Activated T-cell treated with anti-CD3 and anti-CD28 coated beads, Interleukin-2, amount 50 U/mL, for 72 hours (primary cell): ENCODE measurements around the gene RMND5B. TPM values are rescaled to one million over a fixed set of nuclear protein-coding genes. Genes with fewer than 3 reads are reported as not detected.

Source experiments
- ATAC-seq, 2 donors: fragments of 150-1000 bp; cut with Tn5 transposase; replicated peaks in 1 of 2; 2 replicates each; pipeline ENCODE4 v1.10.0; 2021; ENCODE audit warnings: moderate library complexity in 2 of 2, mild to moderate bottlenecking in 1 of 2
- DNase-seq, 2 donors: peaks; one replicate each; pipeline ENCODE4 v3.0.0; 2021 to 2022; ENCODE audit warnings: mixed read lengths in 1 of 2
- H3K27ac Mint-ChIP-seq: one replicate; pipeline ENCODE4 v1.8.0; 2022; ENCODE audit warnings: mild to moderate bottlenecking, moderate library complexity, mixed read lengths
- H3K27me3 Mint-ChIP-seq: one replicate; pipeline ENCODE4 v1.8.0; 2022; ENCODE audit warnings: low read depth, mixed read lengths
- H3K36me3 Mint-ChIP-seq, 2 donors: one replicate each; pipeline ENCODE4 v1.8.0; 2022; ENCODE audit warnings: mixed read lengths in 2 of 2, mild to moderate bottlenecking in 1 of 2; ENCODE audit not compliant: insufficient read depth in 2 of 2
- H3K4me1 Mint-ChIP-seq: one replicate; pipeline ENCODE4 v1.8.0; 2022; ENCODE audit warnings: low read depth, mixed read lengths
- H3K4me3 Mint-ChIP-seq, 2 donors: one replicate each; pipeline ENCODE4 v1.8.0; 2022; ENCODE audit warnings: mild to moderate bottlenecking in 2 of 2, mixed read lengths in 2 of 2, moderate library complexity in 2 of 2
- H3K9me3 Mint-ChIP-seq, 2 donors: one replicate each; pipeline ENCODE4 v1.8.0; 2022; ENCODE audit warnings: mixed read lengths in 2 of 2
- total RNA-seq, 2 donors: library from RNA; stranded (reverse); gene quantifications; one replicate each; pipeline ENCODE4 v1.2.3, GENCODE V29; 2022

The RMND5B gene
- total RNA-seq, 2 donors from 2014 or later, result 21.5 to 24.5 TPM

DNA sequence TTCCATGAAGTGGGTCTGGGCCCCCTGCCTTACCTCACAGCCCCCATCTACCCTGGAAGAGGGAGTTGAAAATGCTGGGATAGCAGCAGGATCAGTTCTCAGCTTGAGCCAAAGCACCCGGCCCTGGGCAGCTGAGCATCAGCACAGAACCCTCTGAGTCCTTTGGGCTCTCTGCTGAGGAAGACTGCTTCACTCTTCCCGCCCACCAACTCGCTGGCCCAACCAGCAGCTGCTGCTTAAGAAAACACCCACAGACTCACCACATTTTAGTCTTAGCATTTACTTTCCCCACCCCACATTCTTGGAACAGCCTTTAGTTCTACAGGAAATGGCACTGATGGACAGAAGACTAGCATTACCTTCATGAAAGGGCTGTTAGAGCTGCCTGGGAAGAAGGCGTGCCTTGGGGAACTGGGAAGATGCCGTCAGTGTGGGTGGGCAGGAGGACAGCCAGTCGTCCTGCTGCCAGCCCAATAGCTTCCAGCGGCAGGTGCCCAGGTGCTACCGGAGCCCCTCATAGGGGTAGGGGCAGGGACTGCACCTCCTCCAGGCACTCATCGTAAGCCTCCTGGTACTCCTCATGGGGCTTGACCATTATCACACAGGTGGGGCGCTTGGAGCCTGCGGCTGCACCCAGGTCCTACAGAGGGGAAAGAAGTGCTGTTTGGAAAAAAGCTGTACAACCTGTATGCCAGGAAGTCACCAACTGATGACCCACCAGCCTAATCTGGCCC, 18.6 kb downstream of the RMND5B start:
- peaks cover 5 to 26% of the 10 kb centered on the region in 2 donors for H3K36me3 Mint-ChIP-seq
- no peaks in the 10 kb centered on the region for H3K27me3 Mint-ChIP-seq
- H3K4me3 Mint-ChIP-seq, result peak overlapping the region in 1 of 2 donors; percentile 47
- H3K4me1 Mint-ChIP-seq, result peaks cover 85% of the 10 kb centered on the region
- H3K9me3 Mint-ChIP-seq, result no peaks in the 10 kb centered on the region
- ATAC-seq, result no peak
- peak overlapping the region; percentile 72 for H3K27ac Mint-ChIP-seq
- DNase-seq, result no peak

DNA sequence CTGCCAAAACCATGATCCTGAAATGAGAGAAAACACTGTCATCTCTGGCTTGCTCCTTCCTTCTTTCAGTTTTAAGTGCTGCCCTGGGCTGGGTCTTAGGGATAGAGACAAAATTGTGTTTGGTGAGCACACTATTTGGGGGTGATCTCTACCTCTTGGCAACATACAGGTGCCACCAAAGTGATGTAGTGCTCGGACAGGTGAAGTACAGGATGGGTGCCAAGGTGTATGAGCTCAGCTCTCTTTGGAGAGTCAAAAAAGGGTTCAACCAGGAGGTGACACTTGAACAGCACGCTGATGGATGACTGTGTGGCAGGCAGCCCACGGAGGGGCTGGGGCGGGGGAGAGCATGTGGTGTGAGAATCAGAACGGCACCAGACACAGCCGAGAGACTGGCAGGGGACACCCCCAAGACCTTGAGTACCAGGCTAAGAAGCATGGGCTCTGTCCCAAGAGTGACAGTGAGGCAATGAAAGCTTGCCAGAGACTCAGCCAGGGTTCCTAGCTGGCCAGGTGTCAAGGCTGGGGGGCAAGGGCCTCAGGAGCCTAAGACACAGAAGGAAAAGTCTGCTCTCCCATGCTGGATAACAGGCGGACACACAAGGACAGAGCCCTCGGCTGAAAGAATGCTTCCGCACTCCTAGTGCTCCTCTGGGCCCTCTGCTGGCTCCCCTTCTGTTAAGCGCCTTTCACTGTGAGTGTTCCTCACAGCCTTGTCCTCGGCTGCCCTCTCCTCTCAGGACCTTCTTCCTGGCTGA, 20.3 kb downstream of the RMND5B start:
- Mint-ChIP-seq H3K27me3 (no peaks in the 10 kb centered on the region), H3K4me1 (peaks cover 83% of the 10 kb centered on the region), H3K4me3 (peak overlapping the region; percentile 16 to 98)

DNA sequence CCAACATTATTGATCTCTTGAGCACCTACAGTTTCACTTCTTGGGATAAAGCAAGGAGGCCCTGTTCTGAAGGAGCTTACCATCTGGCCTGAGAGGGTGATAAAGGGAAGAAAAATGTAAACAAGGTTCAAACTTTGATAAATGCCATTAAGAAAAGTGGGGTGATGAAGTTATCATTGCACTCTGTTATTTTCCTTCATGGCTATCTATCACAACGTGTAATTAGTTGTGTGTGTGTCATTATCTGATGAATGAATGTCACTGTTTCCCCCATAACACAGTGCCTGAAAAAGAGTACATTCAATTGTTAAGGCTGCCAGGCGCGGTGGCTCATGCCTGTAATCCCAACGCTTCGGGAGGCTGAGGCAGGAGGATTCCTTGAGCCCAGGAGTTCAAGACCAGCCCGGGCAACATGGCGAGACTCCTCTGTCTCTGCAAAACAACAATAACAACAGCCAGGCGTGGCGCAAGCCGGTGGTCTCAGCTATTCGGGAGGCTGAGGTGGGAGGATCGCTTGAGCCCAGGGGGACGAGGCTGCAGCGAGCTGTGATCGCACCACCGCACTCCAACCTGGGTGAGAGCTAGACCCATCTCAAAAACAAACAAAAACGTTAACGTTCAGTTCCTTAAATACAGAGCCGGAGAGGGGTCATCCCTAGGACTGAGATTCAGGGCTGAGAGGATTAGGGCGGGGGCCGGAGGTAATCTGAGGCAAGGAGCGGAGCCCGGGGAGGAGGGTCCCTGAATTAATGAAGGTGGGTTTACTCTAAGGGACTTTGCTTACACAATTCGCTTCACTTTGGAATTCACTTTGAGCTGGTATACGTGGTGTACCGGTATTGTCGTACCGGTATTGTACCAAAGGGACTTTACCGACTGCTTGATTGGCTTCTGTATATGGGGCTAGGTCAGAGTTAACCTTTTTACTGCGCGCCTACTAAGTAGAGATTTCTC, 22.0 kb downstream of the RMND5B start:
- H3K4me3 Mint-ChIP-seq, result peak overlapping the region; percentile 98 to 99
- no peaks in the 10 kb centered on the region for H3K9me3 Mint-ChIP-seq
- peaks cover 4 to 20% of the 10 kb centered on the region in 2 donors for H3K36me3 Mint-ChIP-seq
- peak overlapping the region; percentile 96 for H3K27ac Mint-ChIP-seq
- no peak for ATAC-seq
- no peak for DNase-seq
- peaks cover 67% of the 10 kb centered on the region for H3K4me1 Mint-ChIP-seq
- no peaks in the 10 kb centered on the region for H3K27me3 Mint-ChIP-seq

More for the DNA sequence above, 20.3 kb downstream of the RMND5B start:
- Mint-ChIP-seq H3K9me3 (no peaks in the 10 kb centered on the region), H3K27ac (peak overlapping the region; percentile 77), H3K36me3 (peaks cover 5 to 22% of the 10 kb centered on the region in 2 donors)
- DNase-seq (no peak), ATAC-seq (no peak)

DNA sequence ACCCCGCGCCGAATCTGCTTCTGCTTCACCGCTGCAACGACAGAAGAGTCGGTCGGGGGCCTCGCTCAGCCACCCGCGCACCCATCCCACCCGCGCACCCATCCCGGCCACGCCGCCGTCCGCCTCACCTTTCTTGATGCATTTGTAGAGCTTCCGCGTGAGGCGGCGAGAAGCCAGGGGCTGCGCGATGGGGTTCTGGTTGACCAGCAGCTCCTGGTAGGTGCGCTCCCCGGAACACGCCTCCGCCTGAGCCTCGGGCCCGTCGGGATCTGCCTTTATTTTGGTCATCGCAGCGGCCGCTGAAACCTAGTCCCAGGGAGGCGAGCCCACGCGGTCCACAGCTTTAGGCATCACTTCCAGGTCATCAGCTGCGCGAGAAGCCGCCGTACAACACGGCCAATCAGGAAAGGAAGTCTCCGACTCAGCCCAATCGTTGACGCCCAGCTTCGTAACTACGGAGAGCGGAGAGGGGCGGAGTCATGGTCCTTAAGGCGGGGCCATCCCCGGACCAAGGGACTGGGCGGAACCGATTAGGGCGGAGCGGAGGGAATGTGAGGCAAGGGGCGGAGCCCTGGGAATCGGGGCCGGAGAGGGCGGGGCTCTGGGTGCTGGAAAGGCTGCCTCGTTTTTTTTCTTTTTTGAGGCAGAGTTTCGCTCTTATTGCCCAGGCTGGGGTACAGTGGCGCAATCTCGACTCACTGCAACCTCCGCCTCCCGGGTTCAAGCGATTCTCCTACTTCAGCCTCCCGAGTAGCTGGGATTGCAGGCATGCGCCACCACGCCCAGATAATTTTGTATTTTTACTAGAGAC, 22.9 kb downstream of the RMND5B start, which contains the start of gene NHP2:
TSS of gene NHP2 (minus strand) at position 356 of the 811 bp plus-strand sequence. CDS start at position 288, 68 bp downstream.
- H3K27me3 Mint-ChIP-seq, result no peaks in the 10 kb centered on the region
- peaks cover 4 to 13% of the 10 kb centered on the region in 2 donors for H3K36me3 Mint-ChIP-seq
- peak; percentile 99 for ATAC-seq
- peak within 1 kb of the TSS; percentile 98 to 99 for H3K4me3 Mint-ChIP-seq
- DNase-seq, result peak; percentile 98 to 99
- H3K9me3 Mint-ChIP-seq, result no peaks in the 10 kb centered on the region
- H3K27ac Mint-ChIP-seq, result peak within 1 kb of the TSS; percentile 96
- H3K4me1 Mint-ChIP-seq, result peaks cover 57% of the 10 kb centered on the region

DNA sequence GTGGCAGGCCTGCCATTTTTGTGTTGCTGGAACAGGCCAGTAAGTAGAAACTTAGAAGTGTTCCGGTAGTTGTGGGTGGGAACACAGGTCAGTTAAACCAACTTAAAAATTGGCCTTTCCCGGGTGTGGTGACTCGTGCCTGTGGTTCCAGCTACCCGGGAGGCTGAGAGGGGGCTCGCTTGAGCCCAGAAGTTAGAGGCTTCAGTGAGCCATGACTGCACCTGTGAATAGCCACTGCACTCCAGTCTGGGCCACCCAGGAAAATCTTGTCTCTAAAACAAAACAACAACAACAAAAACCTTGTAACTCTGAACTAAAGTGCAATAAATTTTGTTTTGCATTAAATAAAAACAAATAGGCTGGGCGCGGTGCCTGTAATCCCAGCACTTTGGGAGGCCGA, 24.3 kb downstream of the RMND5B start:
- Mint-ChIP-seq H3K27me3 (no peaks in the 10 kb centered on the region), H3K36me3 (peaks cover 4 to 12% of the 10 kb centered on the region in 2 donors), H3K4me1 (peaks cover 44% of the 10 kb centered on the region), H3K4me3 (no peak overlapping the region), H3K9me3 (no peaks in the 10 kb centered on the region), H3K27ac (no peak overlapping the region)
- no peak for ATAC-seq
- DNase-seq, result no peak

DNA sequence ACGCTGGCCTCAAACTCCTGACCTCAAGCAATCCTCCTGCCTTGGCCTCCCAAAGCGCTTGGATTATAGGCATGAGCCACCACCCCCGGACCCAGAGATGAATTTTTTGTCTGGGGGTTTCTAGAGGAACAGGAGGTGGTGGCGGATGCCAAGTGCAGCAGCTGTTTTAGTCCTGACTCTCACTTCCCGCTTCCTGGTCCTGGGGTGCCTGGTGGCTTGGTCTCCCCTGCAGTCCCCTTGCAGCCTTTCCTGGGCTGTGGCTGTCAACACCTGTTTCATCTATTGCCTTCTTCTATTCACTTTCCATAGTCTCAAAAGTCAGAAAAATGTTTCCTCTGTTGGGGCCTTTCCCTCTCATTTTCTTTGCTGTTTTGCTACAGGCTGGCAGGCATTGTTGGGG, 29.4 kb downstream of the RMND5B start:
- no peak overlapping the region for H3K4me3 Mint-ChIP-seq
- ATAC-seq (no peak), DNase-seq (no peak)
- peaks cover 13% of the 10 kb centered on the region for H3K4me1 Mint-ChIP-seq
- no peaks in the 10 kb centered on the region for H3K36me3 Mint-ChIP-seq
- H3K9me3 Mint-ChIP-seq, result no peaks in the 10 kb centered on the region
- peaks cover 21% of the 10 kb centered on the region for H3K27me3 Mint-ChIP-seq
- H3K27ac Mint-ChIP-seq, result no peak overlapping the region

DNA sequence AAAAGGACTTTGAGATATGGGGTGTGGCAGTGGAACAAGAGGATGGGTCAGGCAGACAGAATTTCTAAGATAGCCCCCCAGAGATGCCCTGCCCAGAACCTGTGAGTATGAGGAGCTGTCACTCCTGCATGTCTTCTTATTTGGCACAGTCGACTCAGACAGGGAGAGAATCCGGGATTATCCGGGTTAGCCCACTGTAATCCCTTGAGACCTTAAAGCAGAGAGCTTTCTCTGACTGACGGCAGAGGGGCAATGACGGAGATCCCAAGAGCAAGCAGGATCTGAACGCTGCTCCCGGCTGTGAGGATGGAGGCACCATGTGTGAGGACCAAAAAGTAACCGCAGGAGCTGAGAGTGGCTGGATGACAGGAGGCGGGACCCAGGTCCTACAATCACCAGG, 31.7 kb downstream of the RMND5B start:
- Mint-ChIP-seq H3K4me3 (no peak overlapping the region), H3K9me3 (no peaks in the 10 kb centered on the region), H3K4me1 (peaks cover 13% of the 10 kb centered on the region), H3K27ac (no peak overlapping the region), H3K27me3 (peaks cover 21% of the 10 kb centered on the region), H3K36me3 (no peaks in the 10 kb centered on the region)
- DNase-seq, result no peak
- no peak for ATAC-seq

DNA sequence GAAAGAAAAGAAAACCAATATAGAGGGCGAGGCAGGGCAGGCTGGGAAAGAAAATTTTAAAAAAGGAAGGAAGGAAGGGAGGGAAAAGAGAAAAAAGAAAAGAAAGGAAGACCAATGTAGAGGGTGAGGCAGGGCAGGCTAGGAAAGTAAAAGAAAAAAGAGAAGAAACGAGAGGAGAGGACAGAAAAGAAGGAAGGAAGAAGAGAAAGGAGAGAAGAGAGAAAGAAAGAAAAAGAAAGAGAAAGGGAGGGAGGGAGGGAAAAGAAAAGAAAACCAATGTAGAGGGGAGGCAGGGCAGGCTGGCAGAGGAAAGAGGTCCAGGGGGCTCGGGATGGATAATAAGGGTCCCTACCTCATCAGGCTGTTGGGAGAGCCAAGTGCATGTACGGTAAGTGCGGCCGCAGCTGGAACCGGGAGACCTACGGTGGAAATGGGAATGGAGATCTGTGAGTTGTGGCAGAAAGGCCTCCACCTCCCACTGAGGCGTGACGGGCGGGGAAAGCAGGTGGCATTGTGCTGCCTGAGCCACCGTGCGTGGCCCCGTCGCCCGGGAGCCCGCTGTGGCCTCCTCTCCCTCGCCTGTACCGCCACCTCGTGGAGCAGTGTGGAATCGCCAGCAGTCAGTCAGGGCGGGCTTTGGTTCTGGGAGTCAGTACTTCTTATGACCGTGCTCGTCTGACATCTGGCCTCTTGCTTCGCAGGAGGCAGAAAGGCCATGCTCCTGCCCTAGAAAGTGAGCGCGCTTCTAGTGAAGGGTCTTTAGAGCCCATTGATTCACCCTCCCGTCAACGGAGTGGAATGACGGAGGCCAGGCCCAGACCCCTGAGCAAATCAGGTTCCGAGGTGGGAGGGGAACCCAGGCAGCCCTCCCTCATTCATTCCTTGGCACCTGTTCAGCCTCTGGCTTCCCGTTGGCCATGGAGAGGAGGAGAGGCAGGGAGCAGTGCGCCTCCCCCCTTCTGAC, 33.2 kb downstream of the RMND5B start:
- peaks cover 13% of the 10 kb centered on the region for H3K4me1 Mint-ChIP-seq
- peak overlapping the region; percentile 29 to 64 for H3K4me3 Mint-ChIP-seq
- H3K9me3 Mint-ChIP-seq, result no peaks in the 10 kb centered on the region
- peak; percentile 99 for ATAC-seq
- peak; percentile 90 to 95 for DNase-seq
- H3K27me3 Mint-ChIP-seq, result peaks cover 21% of the 10 kb centered on the region
- no peaks in the 10 kb centered on the region for H3K36me3 Mint-ChIP-seq
- no peak overlapping the region for H3K27ac Mint-ChIP-seq

DNA sequence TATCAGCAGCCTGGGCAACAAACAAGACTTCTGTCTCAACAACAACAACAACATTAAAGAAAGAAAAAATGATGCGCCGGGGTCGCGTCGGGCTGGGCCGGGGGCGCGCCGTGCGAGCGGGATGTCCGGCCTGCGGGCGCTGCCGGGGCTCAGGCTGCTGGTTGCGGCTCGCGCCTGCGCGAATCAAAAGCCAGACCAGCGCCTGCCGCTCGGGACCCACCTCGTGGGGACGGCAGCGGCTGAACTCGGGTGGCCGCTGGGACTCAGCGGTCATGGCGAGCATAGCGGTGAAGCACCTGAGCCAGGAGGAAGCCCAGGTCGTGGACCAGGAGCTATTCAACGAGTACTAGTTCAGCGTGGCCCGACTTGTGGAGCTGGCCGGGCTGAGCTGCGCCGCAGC, 34.8 kb downstream of the RMND5B start:
- ATAC-seq (no peak), DNase-seq (no peak)
- Mint-ChIP-seq H3K27me3 (peaks cover 21% of the 10 kb centered on the region), H3K4me3 (no peak overlapping the region), H3K4me1 (peaks cover 13% of the 10 kb centered on the region), H3K27ac (no peak overlapping the region), H3K9me3 (no peaks in the 10 kb centered on the region), H3K36me3 (no peaks in the 10 kb centered on the region)

DNA sequence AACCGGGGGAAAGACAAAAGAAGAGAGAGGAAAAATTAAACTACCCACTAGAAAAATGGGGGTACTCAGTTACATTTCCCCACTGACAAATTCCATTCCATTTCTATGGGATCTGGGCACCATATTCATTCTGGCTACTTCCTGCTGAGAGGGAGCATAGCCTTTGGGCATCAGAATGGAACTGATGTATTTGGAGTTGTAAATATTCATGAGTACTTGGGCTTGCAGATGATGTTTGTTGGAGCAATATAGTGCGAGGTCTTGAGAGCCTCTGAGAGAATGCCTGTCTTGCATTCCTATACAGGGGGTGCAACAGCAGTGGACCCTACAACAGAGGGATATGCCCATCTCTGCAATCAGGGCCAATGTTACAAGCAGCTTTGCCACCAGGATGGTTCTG, 39.6 kb downstream of the RMND5B start:
- no peaks in the 10 kb centered on the region for H3K27me3 Mint-ChIP-seq
- H3K27ac Mint-ChIP-seq, result no peak overlapping the region
- H3K9me3 Mint-ChIP-seq, result no peaks in the 10 kb centered on the region
- ATAC-seq (no peak), DNase-seq (no peak)
- H3K36me3 Mint-ChIP-seq, result no peaks in the 10 kb centered on the region
- H3K4me3 Mint-ChIP-seq, result no peak overlapping the region
- no peaks in the 10 kb centered on the region for H3K4me1 Mint-ChIP-seq

DNA sequence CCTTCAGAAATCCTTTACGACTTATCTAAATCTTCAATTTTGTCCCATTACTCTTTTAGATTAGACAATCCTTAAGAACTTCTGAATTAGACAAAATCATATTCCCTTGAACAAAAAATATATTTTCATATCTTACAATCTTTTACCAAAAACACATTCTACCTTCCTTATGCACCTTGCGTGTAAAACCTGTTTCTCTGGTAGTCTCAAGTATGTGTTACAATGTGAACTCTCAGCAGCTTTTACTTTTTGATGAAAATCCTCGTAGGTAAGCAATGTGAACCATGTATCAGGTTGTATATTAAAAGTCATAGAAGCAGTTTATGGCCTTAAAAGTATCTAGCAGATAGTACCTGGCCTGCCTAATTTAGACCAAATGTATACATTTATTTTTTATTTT, 43.6 kb downstream of the RMND5B start:
- Mint-ChIP-seq H3K4me1 (no peaks in the 10 kb centered on the region), H3K9me3 (no peaks in the 10 kb centered on the region), H3K36me3 (no peaks in the 10 kb centered on the region), H3K27ac (no peak overlapping the region), H3K4me3 (no peak overlapping the region), H3K27me3 (peaks cover 6% of the 10 kb centered on the region)
- no peak for DNase-seq
- ATAC-seq, result no peak
